T-helper 1 cell (primary cell): ENCODE results near the gene SIM1.
"Not testable (repeated sequence)": the region's sequence is repeated elsewhere in the genome, so short reads cannot be mapped to it uniquely, and the experiment has no call there.

Source experiments
- DNase-seq, 5 donors: peaks; one replicate each; pipeline ENCODE4 v3.0.0-alpha.2; 2012 to 2020

SIM1 gene

DNA sequence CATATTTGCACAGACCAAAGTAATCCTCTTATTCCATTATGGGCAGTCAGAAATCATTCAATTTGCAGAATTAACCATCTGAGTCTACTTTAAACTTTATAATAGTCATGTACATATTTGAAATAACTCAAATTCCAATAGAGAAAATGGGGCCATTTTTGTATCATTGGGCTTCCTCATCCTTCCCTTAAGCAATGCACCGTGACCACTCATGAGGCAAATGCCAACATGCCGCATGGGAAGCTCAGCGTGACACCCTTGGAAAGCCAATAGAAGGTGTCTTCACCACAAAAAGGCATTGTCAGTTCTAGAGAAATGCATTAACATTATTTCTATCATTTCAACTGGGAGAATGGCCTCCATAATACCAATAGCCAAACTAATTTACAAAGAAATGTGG lies 38.5 kb downstream of the SIM1 start:
- no peak for DNase-seq

DNA sequence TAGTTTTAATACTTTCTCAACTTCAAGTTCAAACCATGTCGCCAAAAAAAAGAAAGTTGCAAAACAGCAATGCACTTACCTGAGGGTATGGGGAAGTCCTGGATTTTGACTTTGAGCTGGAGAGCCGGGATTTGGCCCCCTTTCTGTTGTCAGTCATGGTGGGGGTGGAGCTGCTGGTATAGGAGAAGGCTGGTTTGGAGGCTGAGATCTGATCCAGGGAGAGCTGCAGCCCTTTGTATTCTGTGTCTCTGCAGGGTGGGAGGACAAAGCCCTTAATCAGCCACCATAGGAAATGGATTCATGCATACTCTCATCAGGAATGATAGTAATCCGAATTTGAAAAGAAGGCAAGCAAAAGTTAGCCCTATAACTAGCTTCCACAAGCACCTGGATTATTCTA lies 44.0 kb downstream of the SIM1 start:
- no peak for DNase-seq

DNA sequence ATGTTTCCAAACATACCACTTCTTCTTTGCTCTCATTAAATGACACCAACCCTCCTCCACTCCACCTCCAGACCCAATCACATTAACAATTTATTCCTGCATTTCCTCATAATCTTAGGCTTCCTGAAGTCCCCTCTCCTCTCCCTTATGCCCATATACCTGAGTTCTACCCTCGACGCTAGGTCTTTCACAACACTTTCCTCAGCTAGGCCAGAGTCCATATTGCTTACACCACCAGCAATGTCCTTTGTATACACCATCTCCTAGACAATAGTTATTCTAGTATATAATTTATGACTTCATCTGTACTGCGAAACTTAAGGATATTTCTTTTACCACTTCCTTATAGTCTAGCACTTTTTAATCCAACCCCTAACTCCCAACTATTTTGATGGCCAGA lies 47.7 kb downstream of the SIM1 start:
- no peak for DNase-seq

DNA sequence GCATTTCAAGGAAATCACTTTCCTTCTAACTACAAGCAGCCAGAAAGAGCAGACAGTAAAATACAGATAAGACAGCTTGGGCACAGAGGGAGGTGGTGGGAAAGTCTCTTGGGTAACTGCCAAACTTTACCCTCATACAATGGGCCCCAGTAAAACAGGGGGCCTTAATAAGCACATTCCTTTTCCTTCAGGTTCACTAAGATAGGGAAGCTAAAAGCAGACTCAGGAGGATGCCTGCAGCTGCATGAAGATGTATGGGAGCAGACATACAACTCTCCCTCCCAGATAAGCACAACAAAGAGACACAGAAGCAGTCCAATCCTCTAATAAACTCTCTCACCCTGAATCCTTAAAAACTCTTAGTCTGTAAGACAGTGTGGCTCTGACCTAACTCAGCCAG lies 49.0 kb downstream of the SIM1 start:
- no peak for DNase-seq

DNA sequence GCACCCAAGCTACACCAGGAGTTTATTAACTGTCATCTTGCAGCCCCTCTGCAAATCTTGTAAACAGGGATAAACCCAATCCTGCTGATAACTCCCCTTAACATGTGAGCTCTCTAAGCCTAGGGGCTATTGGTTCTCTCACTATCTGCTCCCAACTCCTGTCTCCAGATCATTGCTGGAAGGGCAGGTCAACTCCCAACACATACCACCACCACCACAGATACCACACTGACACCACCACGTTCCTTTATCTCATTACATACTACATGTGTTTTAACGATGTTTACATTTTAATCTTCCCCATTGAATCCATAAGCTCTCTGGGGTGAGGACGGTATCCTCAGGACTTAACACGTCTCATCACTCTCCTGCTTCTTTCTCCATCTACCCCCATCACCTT lies 51.8 kb downstream of the SIM1 start:
- no peak for DNase-seq

DNA sequence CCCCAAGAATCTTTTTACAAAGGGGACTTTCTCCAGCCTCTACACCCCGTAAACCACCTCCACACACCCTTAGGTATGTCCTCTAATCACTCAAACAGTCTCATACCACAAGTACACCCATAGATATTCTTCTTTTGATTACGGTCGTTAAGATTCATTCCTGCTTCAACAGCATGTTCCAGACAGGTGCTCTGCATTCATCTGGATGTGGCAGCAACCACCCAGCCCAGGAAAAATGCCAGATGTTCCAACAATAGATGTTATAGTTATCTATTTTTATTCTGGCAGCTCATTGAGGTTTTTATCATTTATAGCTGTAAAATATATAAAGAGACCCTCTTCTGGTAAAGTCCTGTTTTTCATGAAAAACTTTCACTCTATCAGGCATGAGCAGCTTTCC lies 60.7 kb downstream of the SIM1 start:
- DNase-seq: no peak

DNA sequence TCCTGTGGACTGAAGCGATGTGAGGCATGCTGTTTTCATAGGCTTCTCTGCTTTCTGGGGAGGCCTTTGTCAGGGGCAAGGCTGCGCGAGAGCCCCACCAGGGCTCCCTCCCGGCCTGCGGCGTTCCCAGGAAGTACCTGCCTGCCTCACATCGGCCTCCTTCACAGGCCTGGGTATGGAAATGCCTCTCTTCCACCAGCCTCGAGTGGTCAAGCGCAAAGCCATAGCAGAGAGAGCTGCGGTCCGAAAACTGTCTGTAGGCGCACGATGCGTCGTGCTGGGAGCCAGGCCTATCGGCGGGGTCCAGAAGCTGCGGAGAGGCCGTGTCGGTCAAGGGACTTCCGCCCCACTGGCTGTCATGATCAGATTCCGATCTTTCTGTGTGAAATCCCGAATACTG lies 71.2 kb downstream of the SIM1 start:
- no peak for DNase-seq

DNA sequence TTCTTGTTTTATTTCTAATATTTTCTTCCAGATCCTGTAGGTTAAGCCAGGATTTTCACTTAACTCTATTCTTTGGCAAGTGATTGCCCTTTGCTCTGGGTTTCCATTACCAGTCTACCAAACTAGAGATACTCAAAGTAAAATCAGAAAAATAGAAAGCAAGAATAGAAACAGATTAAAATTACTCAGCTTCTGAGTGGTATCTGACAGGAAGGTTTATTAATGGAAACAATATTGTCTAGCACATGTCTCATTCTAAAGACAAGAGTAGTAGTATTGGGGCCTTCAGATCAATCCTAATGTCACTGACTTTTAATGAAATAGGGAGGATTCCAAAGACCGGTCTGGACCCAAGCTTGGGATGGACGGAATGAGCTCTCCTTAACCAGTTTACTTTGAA lies 72.3 kb downstream of the SIM1 start:
- DNase-seq: no peak

DNA sequence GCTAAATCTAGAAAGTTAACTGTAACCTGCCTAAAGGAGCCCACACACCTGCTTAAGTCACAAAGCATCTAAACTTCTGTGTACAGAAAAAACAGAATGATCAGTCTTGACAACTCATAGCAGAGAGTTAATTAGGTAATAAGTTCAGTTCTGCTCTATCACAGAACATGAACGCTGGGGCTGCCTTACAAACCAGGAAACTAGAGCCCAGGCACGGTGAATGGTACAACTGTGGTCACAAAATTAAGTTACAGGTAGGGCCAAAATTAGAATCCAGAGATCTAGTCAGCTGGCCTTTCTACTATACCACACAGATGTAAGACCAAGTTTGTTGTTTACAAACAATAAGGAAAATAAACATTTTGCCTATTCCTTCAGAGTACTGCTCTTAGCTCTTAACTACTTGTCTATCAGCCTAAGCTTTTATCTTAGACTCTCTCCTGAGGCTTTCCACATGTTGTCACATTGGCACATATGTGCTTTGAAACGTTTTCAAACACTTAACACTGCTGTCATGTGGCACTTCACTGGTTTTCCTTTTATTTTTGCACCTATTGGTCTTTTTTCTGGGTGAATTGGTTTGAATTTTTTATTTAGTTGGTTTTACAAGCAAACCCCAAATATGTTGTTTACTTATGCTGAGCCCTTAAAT lies 75.7 kb downstream of the SIM1 start:
- DNase-seq: no peak

DNA sequence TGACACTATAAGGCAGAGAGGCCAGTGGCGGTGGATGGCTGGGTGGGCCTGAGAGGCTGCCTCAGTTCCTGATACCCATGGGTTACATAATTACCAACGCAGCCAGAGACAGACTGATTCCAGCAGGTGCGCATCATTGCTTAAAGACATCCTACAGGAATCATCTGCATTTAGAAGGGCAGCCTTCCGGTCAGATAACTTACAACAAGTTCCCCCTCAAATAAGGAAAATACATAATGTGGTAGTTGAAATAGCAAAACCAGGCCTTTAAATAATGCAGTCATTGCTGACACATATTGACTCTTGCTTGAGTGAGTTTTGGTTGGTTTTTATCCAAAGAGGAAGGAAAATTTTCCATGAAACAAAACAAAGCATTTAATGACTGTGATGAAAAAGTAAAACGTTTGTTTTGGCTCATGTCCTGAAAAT lies 81.9 kb downstream of the SIM1 start:
- no peak for DNase-seq

DNA sequence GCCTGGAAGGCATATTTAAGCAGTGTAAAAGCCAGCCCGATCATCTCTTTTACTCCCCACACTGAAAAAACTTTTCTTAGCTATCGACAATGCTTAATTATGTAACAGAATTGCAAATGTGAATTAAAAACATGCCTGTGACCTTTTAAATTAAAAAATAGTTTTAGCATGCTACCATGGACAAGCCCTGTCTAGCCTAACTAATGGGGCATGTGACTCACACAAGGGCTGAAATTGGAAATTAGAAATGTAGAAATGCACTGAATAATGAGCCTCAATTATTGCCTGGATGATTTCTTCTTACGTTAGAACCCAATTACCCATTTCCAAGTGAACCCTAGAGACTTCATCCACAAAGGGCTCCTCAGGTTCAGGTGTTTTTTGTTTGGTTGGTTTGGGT lies 82.7 kb downstream of the SIM1 start:
- DNase-seq: no peak

DNA sequence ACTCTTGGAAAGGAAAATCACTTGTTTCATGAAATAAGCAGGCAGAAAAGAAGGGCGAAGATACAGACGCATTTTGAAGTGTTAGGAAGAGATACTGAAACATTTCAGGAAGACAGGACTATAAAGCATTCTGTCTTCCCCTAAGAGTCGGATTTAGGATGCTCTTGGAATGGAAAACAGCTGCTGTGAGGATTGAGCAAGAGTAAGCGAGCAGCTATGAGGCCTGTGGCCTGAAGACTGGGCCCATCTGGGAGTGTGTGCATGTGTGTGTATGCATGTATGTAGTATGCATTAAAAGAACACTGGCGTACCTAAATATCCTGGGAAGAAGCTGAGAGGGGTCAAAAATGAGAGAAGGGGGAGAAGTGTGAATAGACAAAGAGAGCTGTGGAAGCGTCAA lies 83.6 kb downstream of the SIM1 start:
- DNase-seq: no peak

DNA sequence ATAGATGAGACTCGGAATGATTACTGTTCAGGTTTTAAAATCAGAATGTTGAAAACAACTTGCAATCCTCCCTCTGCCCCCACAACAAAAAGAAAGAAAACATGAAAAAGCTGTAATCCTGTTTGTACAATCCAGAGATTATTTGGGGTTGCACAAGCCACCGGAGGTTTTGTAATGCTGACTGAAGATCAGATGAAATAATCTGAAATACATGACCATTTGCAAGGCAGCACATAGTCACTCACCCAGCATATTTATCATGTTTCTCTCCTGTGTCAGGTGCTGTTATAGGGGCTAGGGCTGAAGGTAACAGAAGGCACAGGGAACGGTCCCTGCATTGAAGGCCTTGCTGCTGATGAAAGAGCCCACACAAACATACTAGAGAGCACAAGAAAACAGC lies 85.3 kb downstream of the SIM1 start:
- no peak for DNase-seq

DNA sequence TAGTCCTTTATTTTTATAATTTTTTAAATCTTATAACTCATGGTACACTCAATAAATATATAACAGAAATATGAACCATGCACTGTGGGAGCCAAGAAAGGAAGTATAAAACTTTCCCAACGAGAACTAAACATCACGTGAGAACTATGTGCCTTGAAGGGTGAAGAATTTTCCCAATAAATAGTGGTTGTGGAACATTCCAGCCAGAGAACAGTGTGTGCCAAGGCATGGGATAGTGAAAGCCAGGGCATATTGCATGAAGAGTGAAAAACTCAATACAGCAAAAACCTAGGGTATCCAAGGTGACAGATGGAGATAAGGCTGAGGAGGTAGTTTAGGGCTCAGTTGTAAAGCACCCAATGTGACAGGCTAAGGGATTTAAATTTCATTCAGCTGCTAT lies 86.1 kb downstream of the SIM1 start:
- DNase-seq: no peak

DNA sequence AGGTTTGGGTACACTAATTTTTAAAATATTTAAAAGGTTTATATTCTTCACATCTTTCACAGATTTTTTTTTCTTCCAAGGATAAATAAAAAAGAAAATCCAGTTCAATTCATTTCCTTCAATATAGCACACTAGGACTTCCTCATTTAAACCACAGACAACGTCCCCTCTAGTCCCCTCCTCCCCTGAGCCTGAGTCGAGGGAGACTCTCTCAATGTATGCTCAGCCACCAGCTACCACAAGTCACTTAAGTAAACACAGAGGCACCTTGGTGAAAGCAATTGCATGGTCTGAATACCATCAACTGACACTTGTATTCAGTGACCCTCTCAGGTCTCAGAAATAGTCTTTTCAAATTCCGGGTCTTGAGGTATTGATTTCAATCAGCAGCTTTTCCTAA lies 88.6 kb downstream of the SIM1 start:
- peak in 1 of 5 donors; percentile 1 for DNase-seq

DNA sequence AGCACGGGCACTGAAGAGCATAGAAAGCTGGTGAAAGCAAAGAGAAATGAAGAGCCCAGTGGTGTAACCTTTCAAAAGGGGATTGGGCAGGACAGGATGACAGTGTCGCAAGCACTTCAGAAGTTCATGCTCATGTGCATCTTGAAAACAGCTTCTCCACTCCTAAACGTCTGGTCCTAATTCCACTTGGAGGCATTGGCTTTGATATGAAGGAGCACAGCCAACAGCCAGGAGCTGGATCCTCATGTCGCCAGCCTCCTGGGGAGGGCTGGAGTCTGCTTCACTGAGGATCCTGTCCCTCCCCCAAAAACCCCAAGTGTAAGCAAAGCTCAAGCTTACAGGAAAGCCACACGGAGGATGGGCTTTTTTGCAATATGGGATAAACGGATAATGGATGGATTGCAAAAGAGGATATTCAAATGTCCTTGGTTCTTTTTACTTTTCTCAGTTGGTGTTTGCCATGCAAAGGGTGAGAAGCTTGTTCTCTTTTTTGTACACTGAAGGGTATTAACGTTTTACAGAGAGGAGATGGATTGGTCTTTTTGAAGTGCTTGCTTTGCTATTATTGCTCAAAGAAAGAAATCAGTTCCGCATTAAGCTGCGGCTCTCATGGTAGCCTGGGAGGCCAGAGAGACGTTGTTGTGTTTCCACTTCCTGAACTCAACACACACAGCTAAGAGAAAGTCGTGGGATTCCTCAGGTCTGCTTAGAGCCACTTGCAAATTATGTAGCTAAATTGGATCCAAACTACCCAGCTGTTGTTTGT lies 92.2 kb downstream of the SIM1 start:
- no peak for DNase-seq

DNA sequence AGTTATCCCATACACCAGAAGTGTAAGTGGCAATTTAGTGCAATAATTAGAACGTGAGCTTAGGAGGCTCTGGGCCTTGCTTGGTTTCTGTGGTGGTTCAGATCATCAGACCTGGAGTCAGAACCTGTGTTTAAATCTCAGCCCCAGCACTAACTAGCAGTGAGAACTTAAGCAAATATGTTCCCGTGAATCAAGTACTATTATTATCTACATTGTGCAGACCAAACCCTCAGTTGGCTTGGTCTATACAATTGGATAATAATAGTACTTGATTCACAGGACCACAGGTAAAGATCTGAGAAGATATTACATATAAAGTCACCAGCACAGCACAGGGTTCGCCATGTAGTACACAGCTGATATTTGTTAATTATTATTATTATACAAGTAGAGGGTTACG lies 93.1 kb downstream of the SIM1 start:
- DNase-seq: no peak

DNA sequence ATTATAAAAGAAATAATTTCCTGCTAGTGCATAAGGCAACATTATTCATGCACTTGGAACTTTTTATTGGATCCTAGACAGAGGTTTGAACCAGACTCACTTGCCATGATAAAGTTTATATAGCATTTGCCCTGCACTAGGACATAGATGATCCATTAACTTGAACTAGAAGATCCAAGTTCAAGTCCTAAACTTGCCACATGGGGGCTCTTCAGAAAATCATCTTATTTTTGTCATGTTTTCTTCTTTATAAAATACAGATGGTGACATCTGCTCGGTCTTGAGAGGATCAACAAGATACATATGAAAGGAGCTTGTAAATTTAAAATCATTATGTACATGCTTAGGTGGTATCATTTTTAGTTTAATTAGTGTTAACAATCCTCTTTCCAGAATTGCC lies 94.5 kb downstream of the SIM1 start:
- DNase-seq: no peak

DNA sequence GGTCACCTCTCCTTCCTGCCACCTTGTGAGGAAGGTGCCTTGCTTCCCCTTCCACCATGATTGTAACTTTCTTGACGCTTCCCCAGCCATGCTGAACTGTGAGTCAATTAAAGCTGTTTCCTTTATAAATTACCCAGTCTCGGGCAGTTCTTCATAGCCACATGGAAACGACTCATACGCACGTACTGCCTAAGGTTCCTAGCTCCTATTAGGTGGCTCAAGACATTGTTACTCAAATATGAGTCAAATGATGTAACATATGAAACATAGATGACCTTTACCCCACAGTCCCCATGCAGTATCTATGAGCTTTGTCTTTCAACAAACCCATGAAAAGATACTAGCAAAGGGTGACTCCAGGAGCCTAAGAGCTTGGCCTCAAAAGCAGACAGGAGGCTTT lies 98.3 kb downstream of the SIM1 start:
- DNase-seq: no peak

DNA sequence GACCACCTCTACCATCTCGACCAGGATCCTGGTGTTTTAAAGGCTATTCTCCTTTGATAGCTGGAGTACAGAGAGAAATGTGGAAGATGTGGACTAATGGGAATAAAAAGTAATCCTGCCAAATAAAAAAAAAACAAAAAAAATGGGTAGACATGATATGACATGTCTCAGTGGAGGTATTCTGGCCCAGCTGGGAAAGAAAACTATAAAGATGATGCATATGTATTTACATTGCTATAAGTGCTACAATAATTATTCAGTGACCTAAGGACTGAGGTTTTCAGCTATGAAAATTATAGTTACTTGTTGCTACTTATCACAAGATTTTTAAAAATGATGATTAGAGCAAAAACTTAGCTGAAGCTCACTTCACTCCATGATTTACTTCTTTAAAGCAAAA lies 101.1 kb downstream of the SIM1 start:
- DNase-seq: no peak

DNA sequence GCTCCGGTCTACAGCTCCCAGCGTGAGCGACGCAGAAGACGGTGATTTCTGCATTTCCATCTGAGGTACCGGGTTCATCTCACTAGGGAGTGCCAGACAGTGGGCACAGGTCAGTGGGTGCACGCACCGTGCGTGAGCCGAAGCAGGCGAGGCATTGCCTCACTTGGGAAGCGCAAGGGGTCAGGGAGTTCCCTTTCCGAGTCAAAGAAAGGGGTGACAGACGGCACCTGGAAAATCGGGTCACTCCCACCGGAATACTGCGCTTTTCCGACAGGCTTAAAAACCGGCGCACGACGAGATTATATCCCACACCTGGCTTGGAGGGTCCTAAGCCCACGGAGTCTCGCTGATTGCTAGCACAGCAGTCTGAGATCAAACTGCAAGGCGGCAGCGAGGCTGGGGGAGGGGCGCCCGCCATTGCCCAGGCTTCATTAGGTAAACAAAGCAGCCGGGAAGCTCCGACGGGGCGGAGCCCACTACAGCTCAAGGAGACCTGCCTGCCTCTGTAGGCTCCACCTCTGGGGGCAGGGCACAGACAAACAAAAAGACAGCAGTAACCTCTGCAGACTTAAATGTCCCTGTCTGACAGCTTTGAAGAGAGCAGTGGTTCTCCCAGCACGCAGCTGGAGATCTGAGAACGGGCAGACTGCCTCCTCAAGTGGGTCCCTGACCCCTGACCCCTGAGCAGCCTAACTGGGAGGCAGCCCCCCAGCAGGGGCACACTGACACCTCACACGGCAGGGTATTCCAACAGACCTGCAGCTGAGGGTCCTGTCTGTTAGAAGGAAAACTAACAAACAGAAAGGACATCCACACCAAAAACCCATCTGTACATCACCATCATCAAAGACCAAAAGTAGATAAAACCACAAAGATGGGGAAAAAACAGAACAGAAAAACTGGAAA lies 109.7 kb downstream of the SIM1 start:
- not testable (repeated sequence) for DNase-seq

DNA sequence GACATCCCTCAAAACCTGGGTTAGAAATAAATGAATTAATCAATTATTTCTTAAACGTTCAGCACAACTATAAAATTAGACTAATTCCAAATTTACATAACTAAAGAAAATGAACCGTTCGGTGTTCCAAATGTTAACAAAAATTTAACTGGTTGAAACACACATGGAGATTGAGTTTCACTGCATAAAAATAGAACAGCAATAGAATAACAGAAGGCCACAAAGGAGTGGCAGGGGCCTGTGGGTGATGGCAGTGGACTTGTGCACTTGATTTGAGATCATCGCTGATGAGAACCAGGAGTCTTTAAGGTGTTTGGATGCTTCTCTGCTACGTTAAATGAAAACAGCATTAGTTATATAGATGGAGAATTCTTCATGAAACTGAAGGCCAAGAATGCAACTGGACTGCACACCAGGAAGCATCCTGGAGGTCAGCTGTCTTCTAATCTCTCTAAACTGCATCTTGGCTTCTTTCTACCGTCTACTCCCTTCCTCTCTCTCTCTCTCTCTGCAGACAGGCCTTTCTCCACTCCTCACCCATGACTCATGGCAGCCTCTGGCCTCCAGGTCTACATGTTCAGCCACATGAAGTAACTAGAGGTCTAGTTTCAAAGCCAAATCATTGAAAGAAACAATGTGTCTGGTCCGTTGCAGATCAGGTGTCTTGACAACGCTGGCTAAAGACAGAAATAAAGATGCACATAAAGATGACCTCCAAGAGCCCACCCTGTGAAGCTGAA lies 111.3 kb downstream of the SIM1 start:
- DNase-seq: no peak

DNA sequence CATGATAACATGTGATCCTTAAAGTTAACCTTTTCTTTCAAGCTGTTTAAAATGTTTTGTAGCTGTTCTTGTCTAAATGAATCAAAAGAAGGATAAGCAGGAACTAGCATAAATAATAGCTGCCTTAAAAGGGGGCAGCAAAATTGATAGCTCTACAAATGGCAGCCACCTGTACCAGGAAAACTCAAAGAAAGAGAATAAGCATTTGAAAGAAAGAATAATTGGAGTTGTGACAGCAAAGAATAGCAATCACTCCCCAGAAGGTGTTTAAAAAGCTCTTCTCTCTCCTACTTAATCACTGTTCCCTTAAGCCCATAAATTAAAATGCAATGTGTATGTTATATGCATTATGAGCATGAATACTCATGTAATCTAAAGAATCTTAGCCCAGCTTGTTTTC lies 114.6 kb downstream of the SIM1 start:
- DNase-seq: no peak
